GM18907 (cell line): ENCODE data around the gene DZANK1.
"Not testable (repeated sequence)": the region's sequence is repeated elsewhere in the genome, so short reads cannot be mapped to it uniquely, and the experiment has no call there.

ENCODE experiments used
- ATAC-seq: cut with Tn5 transposase; IDR thresholded peaks from one replicate; pipeline ENCODE4 v1.9.1; 2021; ENCODE audit warnings: mild to moderate bottlenecking, moderate library complexity; ENCODE audit not compliant: unreplicated experiment

The DZANK1 gene

GRCh38 chr20:18380908-18381529, 85.8 kb downstream of the DZANK1 start:
- no peak for ATAC-seq

GRCh38 chr20:18377896-18378481, 88.8 kb downstream of the DZANK1 start:
- ATAC-seq = no peak

- ATAC-seq = not testable (repeated sequence)
These were observed 91.3 kb downstream of the DZANK1 start for GRCh38 chr20:18375551-18375950.

GRCh38 chr20:18372296-18372695, 94.5 kb downstream of the DZANK1 start:
- no peak for ATAC-seq

GRCh38 chr20:18364768-18365167, 102.1 kb downstream of the DZANK1 start:
- ATAC-seq = no peak

- ATAC-seq = no peak
These were observed 103.1 kb downstream of the DZANK1 start for GRCh38 chr20:18363708-18364107.

GRCh38 chr20:18362916-18363315, 103.9 kb downstream of the DZANK1 start:
- ATAC-seq = no peak

GRCh38 chr20:18361678-18362077, 105.2 kb downstream of the DZANK1 start:
- ATAC-seq = no peak

GRCh38 chr20:18360635-18361034, 106.2 kb downstream of the DZANK1 start:
- no peak for ATAC-seq

- no peak for ATAC-seq
These were observed 107.0 kb downstream of the DZANK1 start for GRCh38 chr20:18359854-18360253.

GRCh38 chr20:18349749-18350148, 117.1 kb downstream of the DZANK1 start:
- ATAC-seq = not testable (repeated sequence)
